Measurements from ENCODE around the gene STAT3.

Gene STAT3
- total RNA-seq: 216 to 265 (median 252) reads per million in 3 donors

GRCh38 chr17:42388381-42389134 lies at the start of gene STAT3:
TSS of gene STAT3 (minus strand) at chr17:42388442. CDS start at chr17:42348516, 39,926 bp downstream.
- peak; percentile 100 for DNase-seq
- Histone ChIP-seq H3K36me3 (ENCODE audit: control insufficient read depth, insufficient read depth, low read length) (peaks cover under 1% of the 10 kb centered on the region), H3K27ac (ENCODE audit: insufficient read depth, low read length, poor library complexity, severe bottlenecking) (peak within 1 kb of the TSS; percentile 99), H3K9me3 (ENCODE audit: control insufficient read depth, low read length) (no peaks in the 10 kb centered on the region), H3K4me3 (ENCODE audit: insufficient read depth, low read depth, low read length, poor library complexity, severe bottlenecking) (peak within 1 kb of the TSS; percentile 96), H3K4me1 (ENCODE audit: control insufficient read depth, insufficient read depth, low read length, poor library complexity, severe bottlenecking) (peaks cover 6% of the 10 kb centered on the region), H3K27me3 (replicated peaks; ENCODE audit: control insufficient read depth, insufficient read depth, low read length, poor library complexity, severe bottlenecking) (no peaks in the 10 kb centered on the region)

GRCh38 chr17:42436391-42436790 lies 48.1 kb upstream of the STAT3 start:
- H3K4me3 ChIP-seq (ENCODE audit: insufficient read depth, low read depth, low read length, poor library complexity, severe bottlenecking): no peak overlapping the region
- no peak for DNase-seq
- no peak overlapping the region for H3K27ac ChIP-seq (ENCODE audit: insufficient read depth, low read length, poor library complexity, severe bottlenecking)
- H3K27me3 ChIP-seq (replicated peaks; ENCODE audit: control insufficient read depth, insufficient read depth, low read length, poor library complexity, severe bottlenecking): no peaks in the 10 kb centered on the region
- no peaks in the 10 kb centered on the region for H3K9me3 ChIP-seq (ENCODE audit: control insufficient read depth, low read length)
- H3K4me1 ChIP-seq (ENCODE audit: control insufficient read depth, insufficient read depth, low read length, poor library complexity, severe bottlenecking): no peaks in the 10 kb centered on the region
- no peaks in the 10 kb centered on the region for H3K36me3 ChIP-seq (ENCODE audit: control insufficient read depth, insufficient read depth, low read length)

- Histone ChIP-seq H3K27ac (ENCODE audit: insufficient read depth, low read length, poor library complexity, severe bottlenecking) (no peak overlapping the region), H3K4me1 (ENCODE audit: control insufficient read depth, insufficient read depth, low read length, poor library complexity, severe bottlenecking) (no peaks in the 10 kb centered on the region), H3K36me3 (ENCODE audit: control insufficient read depth, insufficient read depth, low read length) (no peaks in the 10 kb centered on the region), H3K4me3 (ENCODE audit: insufficient read depth, low read depth, low read length, poor library complexity, severe bottlenecking) (no peak overlapping the region), H3K9me3 (ENCODE audit: control insufficient read depth, low read length) (no peaks in the 10 kb centered on the region), H3K27me3 (replicated peaks; ENCODE audit: control insufficient read depth, insufficient read depth, low read length, poor library complexity, severe bottlenecking) (no peaks in the 10 kb centered on the region)
- DNase-seq: no peak
Observed at GRCh38 chr17:42431758-42432161, 43.5 kb upstream of the STAT3 start.

GRCh38 chr17:42429726-42430447 lies 41.6 kb upstream of the STAT3 start:
- no peaks in the 10 kb centered on the region for H3K36me3 ChIP-seq (ENCODE audit: control insufficient read depth, insufficient read depth, low read length)
- DNase-seq: no peak
- no peaks in the 10 kb centered on the region for H3K27me3 ChIP-seq (replicated peaks; ENCODE audit: control insufficient read depth, insufficient read depth, low read length, poor library complexity, severe bottlenecking)
- no peaks in the 10 kb centered on the region for H3K9me3 ChIP-seq (ENCODE audit: control insufficient read depth, low read length)
- no peak overlapping the region for H3K27ac ChIP-seq (ENCODE audit: insufficient read depth, low read length, poor library complexity, severe bottlenecking)
- no peak overlapping the region for H3K4me3 ChIP-seq (ENCODE audit: insufficient read depth, low read depth, low read length, poor library complexity, severe bottlenecking)
- H3K4me1 ChIP-seq (ENCODE audit: control insufficient read depth, insufficient read depth, low read length, poor library complexity, severe bottlenecking): no peaks in the 10 kb centered on the region

- Histone ChIP-seq H3K4me3 (ENCODE audit: insufficient read depth, low read depth, low read length, poor library complexity, severe bottlenecking) (no peak overlapping the region), H3K27ac (ENCODE audit: insufficient read depth, low read length, poor library complexity, severe bottlenecking) (no peak overlapping the region)
Observed at GRCh38 chr17:42428141-42428944, 40.1 kb upstream of the STAT3 start.

GRCh38 chr17:42424991-42425610 lies 36.9 kb upstream of the STAT3 start:
- Histone ChIP-seq H3K36me3 (ENCODE audit: control insufficient read depth, insufficient read depth, low read length) (no peaks in the 10 kb centered on the region), H3K4me1 (ENCODE audit: control insufficient read depth, insufficient read depth, low read length, poor library complexity, severe bottlenecking) (peaks cover 17% of the 10 kb centered on the region), H3K27me3 (replicated peaks; ENCODE audit: control insufficient read depth, insufficient read depth, low read length, poor library complexity, severe bottlenecking) (peaks cover 12% of the 10 kb centered on the region), H3K9me3 (ENCODE audit: control insufficient read depth, low read length) (no peaks in the 10 kb centered on the region), H3K27ac (ENCODE audit: insufficient read depth, low read length, poor library complexity, severe bottlenecking) (no peak overlapping the region), H3K4me3 (ENCODE audit: insufficient read depth, low read depth, low read length, poor library complexity, severe bottlenecking) (no peak overlapping the region)
- no peak for DNase-seq

More at GRCh38 chr17:42428141-42428944, 40.1 kb upstream of the STAT3 start:
- no peaks in the 10 kb centered on the region for H3K9me3 ChIP-seq (ENCODE audit: control insufficient read depth, low read length)
- peaks cover 6% of the 10 kb centered on the region for H3K27me3 ChIP-seq (replicated peaks; ENCODE audit: control insufficient read depth, insufficient read depth, low read length, poor library complexity, severe bottlenecking)
- H3K36me3 ChIP-seq (ENCODE audit: control insufficient read depth, insufficient read depth, low read length): no peaks in the 10 kb centered on the region
- H3K4me1 ChIP-seq (ENCODE audit: control insufficient read depth, insufficient read depth, low read length, poor library complexity, severe bottlenecking): peaks cover 2% of the 10 kb centered on the region
- peak in 1 of 3 donors; percentile 19 for DNase-seq

GRCh38 chr17:42423766-42424165 lies 35.5 kb upstream of the STAT3 start:
- H3K27ac ChIP-seq (ENCODE audit: insufficient read depth, low read length, poor library complexity, severe bottlenecking): no peak overlapping the region
- peaks cover 17% of the 10 kb centered on the region for H3K4me1 ChIP-seq (ENCODE audit: control insufficient read depth, insufficient read depth, low read length, poor library complexity, severe bottlenecking)
- H3K27me3 ChIP-seq (replicated peaks; ENCODE audit: control insufficient read depth, insufficient read depth, low read length, poor library complexity, severe bottlenecking): peaks cover 12% of the 10 kb centered on the region
- H3K4me3 ChIP-seq (ENCODE audit: insufficient read depth, low read depth, low read length, poor library complexity, severe bottlenecking): no peak overlapping the region
- no peaks in the 10 kb centered on the region for H3K36me3 ChIP-seq (ENCODE audit: control insufficient read depth, insufficient read depth, low read length)
- no peak for DNase-seq
- H3K9me3 ChIP-seq (ENCODE audit: control insufficient read depth, low read length): no peaks in the 10 kb centered on the region

- Histone ChIP-seq H3K36me3 (ENCODE audit: control insufficient read depth, insufficient read depth, low read length) (no peaks in the 10 kb centered on the region), H3K27ac (ENCODE audit: insufficient read depth, low read length, poor library complexity, severe bottlenecking) (no peak within 1 kb of the TSS), H3K27me3 (replicated peaks; ENCODE audit: control insufficient read depth, insufficient read depth, low read length, poor library complexity, severe bottlenecking) (peaks cover 12% of the 10 kb centered on the region), H3K9me3 (ENCODE audit: control insufficient read depth, low read length) (no peaks in the 10 kb centered on the region), H3K4me1 (ENCODE audit: control insufficient read depth, insufficient read depth, low read length, poor library complexity, severe bottlenecking) (peaks cover 17% of the 10 kb centered on the region), H3K4me3 (ENCODE audit: insufficient read depth, low read depth, low read length, poor library complexity, severe bottlenecking) (peak within 1 kb of the TSS; percentile 52)
- no peak for DNase-seq
Observed at GRCh38 chr17:42422958-42423712, 34.9 kb upstream of the STAT3 start, which contains the start of gene CAVIN1. TSS of gene CAVIN1 (minus strand) at chr17:42423256. CDS start at chr17:42423097, 159 bp downstream.

- Histone ChIP-seq H3K9me3 (ENCODE audit: control insufficient read depth, low read length) (no peaks in the 10 kb centered on the region), H3K4me3 (ENCODE audit: insufficient read depth, low read depth, low read length, poor library complexity, severe bottlenecking) (peak overlapping the region; percentile 52), H3K27ac (ENCODE audit: insufficient read depth, low read length, poor library complexity, severe bottlenecking) (no peak overlapping the region), H3K36me3 (ENCODE audit: control insufficient read depth, insufficient read depth, low read length) (no peaks in the 10 kb centered on the region), H3K4me1 (ENCODE audit: control insufficient read depth, insufficient read depth, low read length, poor library complexity, severe bottlenecking) (peaks cover 17% of the 10 kb centered on the region), H3K27me3 (replicated peaks; ENCODE audit: control insufficient read depth, insufficient read depth, low read length, poor library complexity, severe bottlenecking) (peaks cover 12% of the 10 kb centered on the region)
- DNase-seq: no peak
Observed at GRCh38 chr17:42422412-42422957, 34.2 kb upstream of the STAT3 start.

All from effector memory CD4-positive, alpha-beta T cell (primary cell).